Breast epithelium (tissue), 4 donors: Measurements from ENCODE around the gene CDHR2. TPM values are rescaled to one million over a fixed set of nuclear protein-coding genes. Genes with fewer than 3 reads are reported as not detected.

Experiments
- DNase-seq, 2 donors: peaks; one replicate each; pipeline ENCODE4 v3.0.0-alpha.2; 2019; ENCODE audit warnings: low spot score in 2 of 2
- H3K27ac ChIP-seq, 2 donors: fragments of 200-600 bp; sonication (generic) in 1 of 2; one replicate each; pipeline ENCODE4 v1.5.1; 2016 to 2019; ENCODE audit warnings: mild to moderate bottlenecking in 1 of 2
- H3K27me3 ChIP-seq, 2 donors: fragments of 200-600 bp; sonication (generic) in 1 of 2; one replicate each; pipeline versions ENCODE4 v1.5.1 to v1.6.0; 2017 to 2019; ENCODE audit warnings: control low read depth in 1 of 2, mild to moderate bottlenecking in 1 of 2
- H3K36me3 ChIP-seq: fragments of 200-600 bp; one replicate; pipeline ENCODE4 v1.5.1; 2019
- H3K4me1 ChIP-seq, 2 donors: fragments of 200-600 bp; sonication (generic); one replicate each; pipeline ENCODE4 v1.5.1; 2016 to 2019; ENCODE audit warnings: control low read depth in 1 of 2
- H3K4me3 ChIP-seq, 3 donors: fragments of 200-600 bp; sonication (generic); 1 replicate in 2 of 3; 2 replicates in 1 of 3; pipeline ENCODE4 v1.5.1; 2016 to 2019; ENCODE audit warnings: mild to moderate bottlenecking in 3 of 3, moderate library complexity in 2 of 3
- H3K9me3 ChIP-seq, 2 donors: fragments of 200-600 bp; sonication (generic) in 1 of 2; one replicate each; pipeline ENCODE4 v1.5.1; 2016 to 2019; ENCODE audit warnings: control low read depth in 1 of 2
- POLR2A ChIP-seq: fragments of 450-650 bp; IDR thresholded peaks from one replicate; pipeline ENCODE4 v1.6.1; 2016; ENCODE audit warnings: antibody characterized with exemption, mild to moderate bottlenecking, moderate library complexity
- POLR2AphosphoS5 ChIP-seq, 3 donors: sonication (generic); formaldehyde crosslinking; IDR thresholded peaks; one replicate each; pipeline ENCODE4 v1.6.1; 2017; ENCODE audit warnings: antibody characterized with exemption in 3 of 3
- intact Hi-C: fragments of 100-400 bp; cut with DNase I; formaldehyde crosslinking; loops from one replicate; pipeline ENCODE4 v1.15.1; 2023; ENCODE audit warnings: low total_unique reads
- total RNA-seq, 3 donors: library from RNA; depleted of rRNA; stranded (reverse); fragments of >200 nt; gene quantifications; one replicate each; pipeline ENCODE4 v1.1.0, GENCODE V29; 2016
- TF ChIP-seq, protein P1 (sequence below), 3 donors: fragments of 450-650 bp; IDR thresholded peaks; one replicate each; pipeline ENCODE4 v1.5.1; 2016 to 2017; ENCODE audit warnings: antibody characterized with exemption in 3 of 3, mild to moderate bottlenecking in 3 of 3, moderate library complexity in 3 of 3

Gene CDHR2
- total RNA-seq, 3 donors from 2014 or later: 2.3 TPM; not detected in 2

DNA sequence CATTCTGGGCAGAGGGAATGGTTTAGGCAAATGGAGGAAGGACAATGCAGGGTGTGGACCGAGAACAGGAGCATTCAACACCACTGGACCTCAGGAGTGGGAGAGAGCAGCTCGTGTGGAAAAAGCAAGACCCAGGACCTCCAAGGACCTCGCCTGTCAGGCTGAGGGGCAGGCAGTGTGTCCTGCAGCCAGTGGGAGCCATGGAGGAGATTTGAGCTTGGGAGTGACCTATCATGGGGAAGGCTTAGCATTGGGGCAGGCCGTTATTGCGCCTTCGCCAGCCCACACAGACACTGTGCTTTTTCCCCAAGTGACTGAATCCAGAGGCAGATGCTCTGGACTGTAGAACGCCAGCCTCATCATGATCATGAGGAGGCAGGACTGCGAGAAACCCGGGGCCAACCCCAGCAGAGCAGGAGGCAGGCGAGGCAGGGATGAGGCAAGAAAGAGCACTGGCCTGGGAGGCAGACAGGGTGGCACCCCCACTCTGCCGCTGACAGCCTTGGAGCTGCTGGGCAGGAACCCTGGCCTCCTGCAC lies 3.3 kb downstream of the CDHR2 start:
- intact Hi-C loops: no loop called here
- no peak for DNase-seq
- H3K4me3 ChIP-seq: no peak overlapping the region
- H3K9me3 ChIP-seq: no peaks in the 10 kb centered on the region
- no peaks in the 10 kb centered on the region for H3K36me3 ChIP-seq
- H3K4me1 ChIP-seq: no peaks in the 10 kb centered on the region
- TF ChIP-seq POLR2AphosphoS5 (IDR thresholded peaks at IDR 0.05): no peak
- no peak for TF ChIP-seq POLR2A
- TF ChIP-seq, protein P1, sequence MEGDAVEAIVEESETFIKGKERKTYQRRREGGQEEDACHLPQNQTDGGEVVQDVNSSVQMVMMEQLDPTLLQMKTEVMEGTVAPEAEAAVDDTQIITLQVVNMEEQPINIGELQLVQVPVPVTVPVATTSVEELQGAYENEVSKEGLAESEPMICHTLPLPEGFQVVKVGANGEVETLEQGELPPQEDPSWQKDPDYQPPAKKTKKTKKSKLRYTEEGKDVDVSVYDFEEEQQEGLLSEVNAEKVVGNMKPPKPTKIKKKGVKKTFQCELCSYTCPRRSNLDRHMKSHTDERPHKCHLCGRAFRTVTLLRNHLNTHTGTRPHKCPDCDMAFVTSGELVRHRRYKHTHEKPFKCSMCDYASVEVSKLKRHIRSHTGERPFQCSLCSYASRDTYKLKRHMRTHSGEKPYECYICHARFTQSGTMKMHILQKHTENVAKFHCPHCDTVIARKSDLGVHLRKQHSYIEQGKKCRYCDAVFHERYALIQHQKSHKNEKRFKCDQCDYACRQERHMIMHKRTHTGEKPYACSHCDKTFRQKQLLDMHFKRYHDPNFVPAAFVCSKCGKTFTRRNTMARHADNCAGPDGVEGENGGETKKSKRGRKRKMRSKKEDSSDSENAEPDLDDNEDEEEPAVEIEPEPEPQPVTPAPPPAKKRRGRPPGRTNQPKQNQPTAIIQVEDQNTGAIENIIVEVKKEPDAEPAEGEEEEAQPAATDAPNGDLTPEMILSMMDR (IDR thresholded peaks at IDR 0.05): no peak
- no peak overlapping the region for H3K27ac ChIP-seq
- peaks cover 0 to 9% of the 10 kb centered on the region in 2 donors for H3K27me3 ChIP-seq

DNA sequence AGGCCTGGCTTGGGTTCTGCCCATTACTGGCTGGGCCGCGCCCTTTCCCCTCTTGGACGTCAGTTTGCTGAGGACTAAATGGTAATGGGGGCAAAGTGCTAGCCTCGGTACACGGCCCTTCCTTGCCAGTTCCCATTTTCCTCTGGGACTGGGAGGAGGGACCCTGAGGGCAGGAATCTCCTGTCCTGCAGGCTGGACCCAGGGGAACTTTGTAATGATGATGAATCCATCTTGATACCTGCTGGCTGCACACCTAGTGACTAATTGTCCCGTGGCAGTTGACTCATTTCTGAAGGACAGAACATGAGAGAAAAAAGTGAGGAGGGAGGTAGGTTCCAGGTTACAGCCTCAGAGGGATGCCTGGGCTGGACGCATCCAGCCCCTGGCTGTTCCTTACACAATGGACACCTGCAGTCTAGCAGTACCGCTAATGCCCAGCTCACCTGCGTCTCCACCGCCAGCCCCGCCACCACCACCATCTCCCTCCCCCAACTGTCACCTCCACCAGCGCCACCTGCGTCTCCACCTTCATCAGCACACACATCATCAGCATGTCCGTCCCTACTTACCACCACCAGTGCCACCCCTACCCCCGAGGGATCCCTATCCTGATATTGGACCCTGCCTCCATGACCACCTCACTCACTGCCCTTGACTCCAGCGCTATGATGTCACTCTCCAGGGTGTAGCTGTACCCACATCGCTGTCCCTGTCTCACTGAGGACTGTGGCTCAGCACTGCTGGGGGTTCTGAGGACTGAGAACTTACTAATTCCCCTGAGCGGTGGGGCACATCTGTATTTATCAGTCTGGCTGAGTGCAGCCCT lies 4.3 kb downstream of the CDHR2 start:
- Histone ChIP-seq H3K27me3 (peaks cover 0 to 9% of the 10 kb centered on the region in 2 donors), H3K9me3 (no peaks in the 10 kb centered on the region), H3K4me1 (no peaks in the 10 kb centered on the region), H3K27ac (no peak overlapping the region), H3K36me3 (no peaks in the 10 kb centered on the region), H3K4me3 (no peak overlapping the region)
- TF ChIP-seq POLR2A (no peak), POLR2AphosphoS5 (IDR thresholded peaks at IDR 0.05) (no peak)
- TF ChIP-seq, protein P1 (IDR thresholded peaks at IDR 0.05): no peak
- intact Hi-C loops: no loop called here
- no peak for DNase-seq

DNA sequence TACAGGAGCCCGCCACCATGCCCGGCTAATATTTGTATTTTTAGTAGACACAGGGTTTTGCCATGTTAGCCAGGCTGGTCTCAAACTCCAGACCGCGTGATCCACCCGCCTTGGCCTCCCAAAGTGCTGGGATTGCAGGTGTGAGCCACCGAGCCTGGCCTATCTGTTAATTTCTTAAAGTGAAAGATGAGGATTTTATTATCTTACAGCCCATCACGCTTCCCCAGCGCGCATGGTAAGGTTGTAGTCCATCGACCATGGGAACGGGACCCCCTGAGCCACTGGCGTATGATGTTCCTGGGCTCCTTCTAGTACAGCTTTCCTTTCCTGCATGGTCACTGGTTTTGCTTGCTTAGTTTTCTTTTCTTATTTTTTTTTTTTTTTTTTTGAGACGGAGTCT lies 8.7 kb downstream of the CDHR2 start:
- Histone ChIP-seq H3K27ac (no peak overlapping the region), H3K36me3 (no peaks in the 10 kb centered on the region), H3K4me3 (no peak overlapping the region), H3K27me3 (no peaks in the 10 kb centered on the region), H3K4me1 (no peaks in the 10 kb centered on the region), H3K9me3 (no peaks in the 10 kb centered on the region)
- intact Hi-C loops: no loop called here
- DNase-seq: no peak
- TF ChIP-seq POLR2A (no peak), POLR2AphosphoS5 (IDR thresholded peaks at IDR 0.05) (no peak)
- TF ChIP-seq, protein P1 (IDR thresholded peaks at IDR 0.05): no peak

DNA sequence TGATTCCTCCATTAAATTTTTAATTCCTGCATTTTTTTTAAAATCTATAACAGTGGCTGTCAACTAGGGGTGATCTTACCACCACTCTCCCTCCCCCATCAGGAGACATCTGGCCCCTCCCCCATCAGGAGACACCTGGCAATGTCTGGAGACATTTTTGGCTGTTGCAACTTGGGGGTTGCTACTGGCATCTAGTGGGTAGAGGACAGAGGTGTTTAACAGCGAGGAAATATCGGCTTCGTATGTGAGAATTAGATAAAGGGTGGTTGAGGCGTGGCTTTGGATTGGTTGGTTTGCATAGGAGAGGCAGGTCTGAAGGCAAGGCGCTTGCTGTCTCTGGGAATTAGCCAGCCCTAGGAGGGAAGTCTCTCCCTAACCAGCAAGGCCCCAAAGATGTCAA lies 10.5 kb downstream of the CDHR2 start:
- H3K9me3 ChIP-seq: no peaks in the 10 kb centered on the region
- no peak overlapping the region for H3K4me3 ChIP-seq
- DNase-seq: no peak
- no peak overlapping the region for H3K27ac ChIP-seq
- H3K36me3 ChIP-seq: no peaks in the 10 kb centered on the region
- TF ChIP-seq POLR2AphosphoS5 (IDR thresholded peaks at IDR 0.05) (no peak), POLR2A (no peak)
- TF ChIP-seq, protein P1 (IDR thresholded peaks at IDR 0.05): no peak
- intact Hi-C loops: no loop called here
- H3K4me1 ChIP-seq: no peaks in the 10 kb centered on the region
- H3K27me3 ChIP-seq: no peaks in the 10 kb centered on the region

DNA sequence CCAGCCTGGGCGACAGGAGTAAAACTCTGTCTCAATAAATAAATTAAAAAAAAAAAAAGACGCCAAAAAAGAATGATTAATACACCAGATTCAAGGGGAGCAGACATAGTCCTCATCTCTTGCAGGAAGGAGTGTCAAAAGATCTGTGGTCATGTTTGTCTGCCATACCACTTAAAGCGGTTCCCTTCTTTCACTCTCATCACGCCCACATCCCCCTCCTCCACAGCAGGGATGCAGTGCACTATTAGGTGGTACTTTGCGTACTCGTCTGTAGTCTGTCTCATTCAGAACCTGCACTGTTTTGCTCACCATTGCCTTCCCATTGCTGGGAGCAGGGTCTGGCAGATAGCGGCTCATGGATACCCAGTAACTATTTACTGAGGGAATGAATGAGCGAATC lies 11.2 kb downstream of the CDHR2 start:
- TF ChIP-seq POLR2AphosphoS5 (IDR thresholded peaks at IDR 0.05): no peak
- no peak for TF ChIP-seq POLR2A
- TF ChIP-seq, protein P1 (IDR thresholded peaks at IDR 0.05): no peak

More for the DNA sequence above, 11.2 kb downstream of the CDHR2 start:
- no peaks in the 10 kb centered on the region for H3K36me3 ChIP-seq
- no peak overlapping the region for H3K27ac ChIP-seq
- H3K4me1 ChIP-seq: no peaks in the 10 kb centered on the region
- H3K4me3 ChIP-seq: no peak overlapping the region
- no peaks in the 10 kb centered on the region for H3K27me3 ChIP-seq
- H3K9me3 ChIP-seq: no peaks in the 10 kb centered on the region
- DNase-seq: no peak
- intact Hi-C loops: no loop called here
